ENCODE data around the gene C9orf78. TPM values are rescaled to one million over a fixed set of nuclear protein-coding genes. Genes with fewer than 3 reads are reported as not detected.

C9orf78 gene
- total RNA-seq, 2 experiments from 2014 or later: 44.5 to 51.7 TPM

- ATAC-seq (no peak), DNase-seq (no peak)
- no peaks in the 10 kb centered on the region for H3K27me3 Mint-ChIP-seq
- peak overlapping the region; percentile 6 for H3K27ac Mint-ChIP-seq
- no peak for TF ChIP-seq CTCF (IDR thresholded peaks at IDR 0.05)
- H3K36me3 Mint-ChIP-seq (ENCODE audit: low read depth): peaks cover 49% of the 10 kb centered on the region
- ChIA-PET POLR2A (interaction anchor here (1.0 to 2.1 kb wide), 2 partner anchors 12 to 63 kb away, joined by 3 to 10 read pairs; no protein-coding TSS in a partner anchor), CTCF (interaction anchor here (1.4 to 2.7 kb wide), 3 partner anchors 20 to 83 kb away, joined by 3 to 10 read pairs (median 7); no protein-coding TSS in a partner anchor)
- no peaks in the 10 kb centered on the region for H3K9me3 Mint-ChIP-seq
- intact Hi-C loops (cut with micrococcal nuclease): no loop called here
- peaks cover 16% of the 10 kb centered on the region for H3K4me1 Mint-ChIP-seq (ENCODE audit: low read depth)
- H3K4me3 Mint-ChIP-seq: no peak overlapping the region
Observed at GRCh38 chr9:129810116-129810515, 25.0 kb downstream of the C9orf78 start.

- CTCF ChIA-PET: interaction anchor here (2.7 kb wide), 1 partner anchor 19 kb away, joined by 10 read pairs; no protein-coding TSS in a partner anchor
- H3K9me3 Mint-ChIP-seq: no peaks in the 10 kb centered on the region
- H3K4me3 Mint-ChIP-seq: no peak overlapping the region
- ATAC-seq (no peak), DNase-seq (no peak)
- POLR2A ChIA-PET: interaction anchor here (1.3 kb wide), 1 partner anchor 10 kb away, joined by 6 read pairs; no protein-coding TSS in a partner anchor
- no peaks in the 10 kb centered on the region for H3K27me3 Mint-ChIP-seq
- TF ChIP-seq CTCF (IDR thresholded peaks at IDR 0.05): no peak
- intact Hi-C loops (cut with micrococcal nuclease): no loop called here
- no peak overlapping the region for H3K27ac Mint-ChIP-seq
- H3K4me1 Mint-ChIP-seq (ENCODE audit: low read depth): peaks cover 18% of the 10 kb centered on the region
- peaks cover 47% of the 10 kb centered on the region for H3K36me3 Mint-ChIP-seq (ENCODE audit: low read depth)
Observed at GRCh38 chr9:129809346-129809745, 25.7 kb downstream of the C9orf78 start.

GRCh38 chr9:129806061-129806460 is 29.0 kb downstream of the C9orf78 start:
- H3K27me3 Mint-ChIP-seq: no peaks in the 10 kb centered on the region
- no peak for ATAC-seq
- no peak overlapping the region for H3K4me3 Mint-ChIP-seq
- peaks cover 41% of the 10 kb centered on the region for H3K36me3 Mint-ChIP-seq (ENCODE audit: low read depth)
- intact Hi-C loops (cut with micrococcal nuclease): no loop called here
- peaks cover 24% of the 10 kb centered on the region for H3K4me1 Mint-ChIP-seq (ENCODE audit: low read depth)
- no peak for DNase-seq
- ChIA-PET CTCF (no interaction called here), POLR2A (no interaction called here)
- no peaks in the 10 kb centered on the region for H3K9me3 Mint-ChIP-seq
- peak overlapping the region; percentile 37 for H3K27ac Mint-ChIP-seq
- TF ChIP-seq CTCF (IDR thresholded peaks at IDR 0.05): no peak

GRCh38 chr9:129803676-129804060 is 31.4 kb downstream of the C9orf78 start:
- no peak for TF ChIP-seq CTCF (IDR thresholded peaks at IDR 0.05)
- H3K4me1 Mint-ChIP-seq (ENCODE audit: low read depth): peaks cover 24% of the 10 kb centered on the region
- peak overlapping the region; percentile 83 for H3K4me3 Mint-ChIP-seq
- intact Hi-C loops (cut with micrococcal nuclease): no loop called here
- H3K27me3 Mint-ChIP-seq: no peaks in the 10 kb centered on the region
- ChIA-PET POLR2A (interaction anchor here (0.8 to 1.9 kb wide), 9 partner anchors 8 to 64 kb away, joined by 3 to 9 read pairs (median 5); partner anchors contain the start of gene TOR1A), CTCF (interaction anchor here (1.0 to 1.5 kb wide), 2 partner anchors 13 to 77 kb away, joined by 5 to 6 read pairs; no protein-coding TSS in a partner anchor)
- peak overlapping the region; percentile 72 for H3K27ac Mint-ChIP-seq
- no peak for DNase-seq
- H3K9me3 Mint-ChIP-seq: no peaks in the 10 kb centered on the region
- no peak for ATAC-seq
- H3K36me3 Mint-ChIP-seq (ENCODE audit: low read depth): peaks cover 25% of the 10 kb centered on the region

GRCh38 chr9:129802833-129803675 is 32.0 kb downstream of the C9orf78 start, which contains the start of gene TOR1B:
Gene TOR1B (plus strand): TSS chr9:129803184. CDS start chr9:129803213, 29 bp downstream.
- H3K4me1 Mint-ChIP-seq (ENCODE audit: low read depth): peaks cover 24% of the 10 kb centered on the region
- H3K36me3 Mint-ChIP-seq (ENCODE audit: low read depth): peaks cover 23% of the 10 kb centered on the region
- peak; percentile 96 for DNase-seq
- CTCF ChIA-PET: interaction anchor here (1.0 to 1.5 kb wide), 2 partner anchors 12 to 76 kb away, joined by 5 to 6 read pairs; no protein-coding TSS in a partner anchor
- no peaks in the 10 kb centered on the region for H3K9me3 Mint-ChIP-seq
- peak within 1 kb of the TSS; percentile 83 for H3K4me3 Mint-ChIP-seq
- intact Hi-C loops (cut with micrococcal nuclease): no loop called here
- POLR2A ChIA-PET: interaction anchor here (0.8 to 1.9 kb wide), 8 partner anchors 9 to 65 kb away, joined by 3 to 9 read pairs (median 5); partner anchors contain the start of gene TOR1A
- no peaks in the 10 kb centered on the region for H3K27me3 Mint-ChIP-seq
- TF ChIP-seq CTCF (IDR thresholded peaks at IDR 0.05): no peak
- H3K27ac Mint-ChIP-seq: peak within 1 kb of the TSS; percentile 91
- peak; percentile 94 for ATAC-seq
